NT2/D1 (cell line): Measurements from ENCODE around the gene ITGB2.

Source experiments
- DNase-seq: peaks from one replicate; pipeline ENCODE4 v3.0.0-alpha.2; 2011; ENCODE audit warnings: low read depth, low spot score
- H3K27me3 ChIP-seq: 2 replicates; pipeline ENCODE4 v1.6.0; 2011; ENCODE audit warnings: mild to moderate bottlenecking; ENCODE audit not compliant: insufficient read length, insufficient read depth
- H3K36me3 ChIP-seq: 2 replicates; pipeline ENCODE4 v1.6.1; 2011; ENCODE audit warnings: mild to moderate bottlenecking, low read length, mixed read lengths; ENCODE audit not compliant: insufficient read depth, insufficient read length
- H3K4me1 ChIP-seq: 2 replicates; pipeline ENCODE4 v1.5.1; 2011; ENCODE audit not compliant: insufficient read depth, insufficient read length
- H3K4me3 ChIP-seq: 2 replicates; pipeline ENCODE4 v1.5.1; 2011; ENCODE audit warnings: low read depth; ENCODE audit not compliant: insufficient read length
- H3K9ac ChIP-seq: 2 replicates; pipeline ENCODE4 v1.6.0; 2011; ENCODE audit warnings: low read depth; ENCODE audit not compliant: insufficient read length
- H3K9me3 ChIP-seq: 2 replicates; pipeline ENCODE4 v1.5.1; 2011; ENCODE audit warnings: mild to moderate bottlenecking, low read length; ENCODE audit not compliant: insufficient read depth
- SUZ12 ChIP-seq: IDR thresholded peaks from 2 replicates; pipeline ENCODE4 v1.6.1; 2011; ENCODE audit not compliant: insufficient read length, insufficient read depth; ENCODE audit errors: extremely low read depth
- YY1 ChIP-seq: IDR thresholded peaks from 2 replicates; pipeline ENCODE4 v1.6.1; 2011; ENCODE audit not compliant: insufficient read length, insufficient read depth
- ZNF274 ChIP-seq: IDR thresholded peaks from 2 replicates; pipeline ENCODE4 v1.6.1; 2011; ENCODE audit warnings: mild to moderate bottlenecking, low read depth, low read length

Gene ITGB2

DNA sequence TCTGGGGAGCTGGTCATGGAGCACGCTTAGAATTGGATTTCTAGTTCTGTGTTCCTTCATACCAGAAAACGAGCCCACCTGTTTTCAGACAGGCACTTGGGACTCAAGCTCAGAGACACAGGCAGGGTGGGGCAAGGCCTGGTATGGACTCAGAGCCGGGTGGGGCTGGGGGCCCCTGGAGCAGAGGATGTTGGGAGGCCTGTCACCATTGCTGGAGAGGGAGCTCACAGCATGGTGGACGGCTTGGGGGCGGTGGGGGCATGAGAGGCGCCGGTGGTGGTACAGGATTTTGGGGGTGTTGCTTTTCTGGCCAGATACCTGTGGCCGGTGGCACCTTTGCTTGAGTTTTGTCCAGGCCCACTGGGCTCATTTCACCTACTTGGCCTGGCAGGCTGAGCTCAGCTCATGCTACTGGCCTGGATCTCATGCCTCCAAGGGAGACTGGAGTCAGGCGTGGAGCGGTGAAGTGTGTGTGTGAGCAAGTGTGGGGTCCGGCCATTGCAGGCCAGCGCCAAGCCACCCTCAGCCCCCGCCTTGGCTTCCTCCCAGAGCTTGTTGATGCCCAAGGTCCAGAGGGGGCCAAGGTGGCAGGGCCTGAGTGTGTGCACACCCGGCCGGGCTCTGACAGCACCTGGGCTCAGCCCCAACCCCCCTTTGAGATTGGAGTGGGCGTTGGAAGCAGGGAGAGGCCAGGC lies 27.9 kb upstream of the ITGB2 start:
- peaks cover 22% of the 10 kb centered on the region for H3K4me1 ChIP-seq

DNA sequence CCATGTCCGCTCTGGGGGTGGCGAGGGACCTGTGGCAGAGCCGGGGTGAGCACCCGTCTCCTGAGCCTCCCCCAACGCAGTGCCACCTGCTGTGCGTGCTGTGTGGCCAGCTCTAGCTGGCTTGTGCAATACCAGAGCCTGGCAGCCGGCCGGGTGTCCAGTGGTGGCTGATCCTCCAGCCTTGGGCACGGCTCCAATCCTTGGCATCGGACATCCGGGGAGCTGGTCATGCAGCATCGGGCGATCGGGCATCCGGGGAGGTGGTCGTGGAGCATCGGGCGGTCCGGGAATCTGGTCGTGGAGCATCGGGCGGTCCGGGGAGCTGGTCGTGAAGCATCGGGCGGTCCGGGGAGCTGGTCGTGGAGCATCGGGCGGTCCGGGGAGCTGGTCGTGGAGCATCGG lies 27.2 kb upstream of the ITGB2 start:
- Histone ChIP-seq H3K9me3 (no peaks in the 10 kb centered on the region), H3K27me3 (no peaks in the 10 kb centered on the region), H3K36me3 (peaks cover 95% of the 10 kb centered on the region), H3K9ac (no peak overlapping the region), H3K4me3 (no peak overlapping the region), H3K4me1 (peaks cover 21% of the 10 kb centered on the region)
- TF ChIP-seq YY1 (no peak), ZNF274 (no peak), SUZ12 (no peak)
- DNase-seq = no peak

More for the DNA sequence above, 27.9 kb upstream of the ITGB2 start:
- Histone ChIP-seq H3K27me3 (no peaks in the 10 kb centered on the region), H3K9ac (peak overlapping the region; percentile 52), H3K36me3 (peaks cover 95% of the 10 kb centered on the region), H3K9me3 (no peaks in the 10 kb centered on the region), H3K4me3 (no peak overlapping the region)
- DNase-seq = no peak
- TF ChIP-seq ZNF274 (no peak), YY1 (no peak), SUZ12 (no peak)

DNA sequence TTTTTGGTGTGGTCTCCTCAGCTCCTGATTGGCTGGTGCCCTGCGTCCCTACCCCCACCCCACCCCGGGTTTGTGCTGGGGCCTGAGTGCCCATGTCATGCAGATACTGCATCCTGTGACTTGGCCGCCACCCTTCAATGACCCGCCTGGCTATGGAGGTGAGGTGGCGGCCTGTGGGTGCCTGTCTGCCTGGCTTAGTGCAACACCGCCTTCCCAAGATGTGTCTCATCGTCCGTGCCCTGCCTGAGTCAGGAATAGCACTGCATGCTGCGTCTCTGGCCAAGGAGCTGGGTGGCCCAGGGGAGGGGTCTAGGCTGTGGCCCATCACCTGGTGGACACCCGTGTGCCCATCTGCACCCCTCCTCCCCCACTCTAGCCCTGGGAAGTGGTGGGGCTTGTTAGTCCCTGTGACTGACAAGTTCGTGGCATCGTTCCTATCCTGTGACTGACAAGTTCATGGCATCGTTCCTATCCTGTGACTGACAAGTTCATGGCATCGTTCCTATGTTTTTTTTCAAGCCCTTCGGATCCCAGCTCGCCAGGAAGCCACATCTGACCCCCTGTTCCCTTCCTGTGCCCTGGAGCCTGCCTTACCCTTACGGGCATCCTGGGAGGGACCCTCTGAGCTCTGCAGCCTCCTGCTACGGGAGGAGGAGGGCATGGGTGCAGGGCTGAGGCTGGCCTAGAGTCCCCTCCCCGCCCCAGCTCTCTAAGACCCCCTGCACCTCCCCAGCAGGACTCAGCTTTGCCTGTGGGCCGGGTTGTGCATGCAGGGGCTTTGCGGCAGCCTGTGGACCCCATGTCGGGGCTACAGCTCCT lies 26.6 kb upstream of the ITGB2 start:
- Histone ChIP-seq H3K9ac (no peak overlapping the region), H3K36me3 (peaks cover 95% of the 10 kb centered on the region), H3K9me3 (no peaks in the 10 kb centered on the region), H3K27me3 (no peaks in the 10 kb centered on the region), H3K4me1 (peaks cover 18% of the 10 kb centered on the region), H3K4me3 (no peak overlapping the region)
- no peak for TF ChIP-seq SUZ12
- no peak for TF ChIP-seq ZNF274
- TF ChIP-seq YY1 = no peak
- no peak for DNase-seq

DNA sequence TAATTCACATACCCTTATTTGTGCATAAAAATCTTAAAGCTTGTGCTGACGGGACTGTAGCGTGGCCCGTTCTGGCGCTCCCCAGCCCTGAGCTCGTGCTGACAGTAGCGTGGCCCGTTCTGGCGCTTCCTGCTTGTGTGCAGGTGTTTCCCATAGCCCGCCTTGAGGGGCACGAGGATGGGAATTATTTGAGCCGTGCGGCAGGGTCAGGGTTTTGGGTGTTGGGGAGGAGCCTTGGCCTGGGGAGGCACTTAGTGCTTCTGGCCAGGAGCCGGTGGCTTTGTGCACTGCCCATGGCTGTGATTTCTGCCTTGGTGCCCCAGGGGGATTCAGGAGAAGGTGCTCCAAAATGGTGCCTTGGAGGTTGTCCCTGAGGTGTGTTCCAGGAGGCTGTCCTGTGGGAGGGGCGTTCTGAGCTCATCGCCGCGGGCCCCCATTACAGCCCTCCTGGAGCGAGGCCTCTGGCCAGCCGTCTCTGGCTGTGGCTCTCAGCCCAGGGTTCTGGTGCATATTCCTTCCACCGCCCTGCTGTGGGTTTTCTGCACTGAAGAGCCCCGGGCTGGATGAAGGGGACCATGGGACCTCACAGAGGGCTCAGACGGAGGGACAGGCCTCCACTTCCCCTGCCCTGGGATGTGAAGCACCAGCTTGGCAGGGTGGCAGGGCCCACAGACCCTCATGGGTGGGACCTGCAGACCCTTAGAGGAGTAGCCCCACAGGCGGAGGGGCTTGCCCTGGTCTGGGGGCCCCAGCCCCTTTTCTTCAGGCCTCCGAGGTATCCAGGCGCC lies 25.7 kb upstream of the ITGB2 start:
- peaks cover 18% of the 10 kb centered on the region for H3K4me1 ChIP-seq
- H3K27me3 ChIP-seq = no peaks in the 10 kb centered on the region
- no peaks in the 10 kb centered on the region for H3K9me3 ChIP-seq
- no peak overlapping the region for H3K9ac ChIP-seq
- TF ChIP-seq YY1 (no peak), ZNF274 (no peak), SUZ12 (no peak)
- H3K4me3 ChIP-seq = no peak overlapping the region
- no peak for DNase-seq
- H3K36me3 ChIP-seq = peaks cover 96% of the 10 kb centered on the region

DNA sequence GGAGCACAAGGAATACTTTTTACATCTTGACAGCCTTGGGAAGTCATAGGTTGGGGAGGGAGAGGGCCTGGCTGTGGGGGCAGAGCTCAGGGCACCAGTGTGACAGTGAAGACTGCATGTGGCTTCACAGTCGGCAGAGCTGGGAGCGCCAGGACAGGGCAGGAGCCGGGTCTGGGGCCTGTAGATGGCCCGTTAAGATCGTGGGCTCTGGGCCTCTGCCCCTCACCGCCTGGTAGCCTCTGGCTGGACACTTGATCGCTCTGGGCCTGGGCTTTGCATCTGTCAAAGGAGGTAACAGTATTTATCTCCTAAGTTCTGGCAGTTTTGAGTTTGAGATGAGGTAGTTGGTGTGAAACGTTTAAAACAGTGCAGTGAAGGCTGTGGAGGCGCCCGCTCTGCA lies 23.9 kb upstream of the ITGB2 start:
- peaks cover 12% of the 10 kb centered on the region for H3K4me1 ChIP-seq

DNA sequence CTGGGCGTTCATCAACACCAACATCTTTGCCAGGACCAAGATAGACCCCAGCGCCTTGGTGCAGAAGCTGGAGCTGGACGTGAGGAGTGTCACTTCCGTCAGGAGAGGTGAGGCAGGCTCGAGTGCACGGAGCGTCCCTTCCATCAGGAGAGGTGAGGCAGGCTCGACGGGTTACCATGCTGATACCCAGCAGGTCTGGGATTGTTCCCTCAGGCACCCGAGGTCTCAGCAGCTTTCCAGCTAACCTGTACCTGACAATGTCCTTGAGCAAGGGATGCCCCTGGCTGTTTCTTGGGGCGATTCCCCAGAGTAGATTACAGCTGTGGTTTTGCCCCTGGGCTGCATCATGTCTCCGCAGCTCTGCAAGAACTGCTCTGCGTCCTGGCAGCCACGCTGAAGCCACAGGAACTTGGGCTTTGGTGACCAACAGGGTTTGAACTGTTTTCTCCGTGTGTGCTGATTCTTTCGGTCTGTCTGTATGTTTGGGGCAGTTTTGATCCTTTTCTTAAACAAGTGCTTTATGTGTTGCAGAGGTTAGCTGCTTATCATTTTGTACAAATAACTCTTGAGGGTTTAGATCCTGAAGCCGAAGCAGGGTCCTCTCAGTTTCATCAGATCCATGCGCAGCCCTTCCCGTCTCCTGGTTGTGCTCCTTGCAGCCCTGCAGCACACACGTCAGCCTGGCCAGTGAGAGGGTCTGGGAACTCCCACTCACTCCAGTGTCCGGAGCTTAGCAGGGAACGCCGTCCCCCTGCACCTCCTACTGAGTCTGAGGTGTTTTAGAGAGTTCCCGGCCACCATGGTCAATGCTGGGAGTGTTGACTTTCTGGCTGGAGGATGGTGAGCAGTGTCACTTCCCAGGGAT lies 23.2 kb upstream of the ITGB2 start:
- Histone ChIP-seq H3K4me1 (peaks cover 8% of the 10 kb centered on the region), H3K36me3 (peaks cover 79% of the 10 kb centered on the region)
- no peak for TF ChIP-seq YY1
- TF ChIP-seq ZNF274 = no peak
- TF ChIP-seq SUZ12 = no peak

More for the DNA sequence above, 23.9 kb upstream of the ITGB2 start:
- DNase-seq = no peak
- no peaks in the 10 kb centered on the region for H3K9me3 ChIP-seq
- H3K36me3 ChIP-seq = peaks cover 85% of the 10 kb centered on the region
- no peak overlapping the region for H3K9ac ChIP-seq
- H3K27me3 ChIP-seq = no peaks in the 10 kb centered on the region
- H3K4me3 ChIP-seq = no peak overlapping the region
- TF ChIP-seq YY1 (no peak), ZNF274 (no peak)

More for the DNA sequence above, 23.2 kb upstream of the ITGB2 start:
- no peak overlapping the region for H3K4me3 ChIP-seq
- H3K9me3 ChIP-seq = no peaks in the 10 kb centered on the region
- no peaks in the 10 kb centered on the region for H3K27me3 ChIP-seq
- no peak overlapping the region for H3K9ac ChIP-seq
- no peak for DNase-seq
